GM12864 (cell line): ENCODE data around the gene ZNF467.

ENCODE experiments used
- DNase-seq: peaks from one replicate; pipeline ENCODE4 v3.0.0-alpha.2; 2011; ENCODE audit warnings: low read depth
- H3K4me3 ChIP-seq: 2 replicates; pipeline ENCODE4 v1.5.1; 2011; ENCODE audit warnings: mild to moderate bottlenecking, low read depth, low read length, control low read depth
- TF ChIP-seq, protein P1 (sequence below): IDR thresholded peaks from 2 replicates; pipeline ENCODE4 v1.5.1; 2011; ENCODE audit warnings: low read depth, mild to moderate bottlenecking, moderate library complexity, low read length, control low read depth, inconsistent platforms; ENCODE audit errors: missing control alignments

Gene ZNF467

GRCh38 chr7:149766135-149766675 lies 7.2 kb downstream of the ZNF467 start:
- no peak overlapping the region for H3K4me3 ChIP-seq
- DNase-seq = no peak
- TF ChIP-seq, protein P1, sequence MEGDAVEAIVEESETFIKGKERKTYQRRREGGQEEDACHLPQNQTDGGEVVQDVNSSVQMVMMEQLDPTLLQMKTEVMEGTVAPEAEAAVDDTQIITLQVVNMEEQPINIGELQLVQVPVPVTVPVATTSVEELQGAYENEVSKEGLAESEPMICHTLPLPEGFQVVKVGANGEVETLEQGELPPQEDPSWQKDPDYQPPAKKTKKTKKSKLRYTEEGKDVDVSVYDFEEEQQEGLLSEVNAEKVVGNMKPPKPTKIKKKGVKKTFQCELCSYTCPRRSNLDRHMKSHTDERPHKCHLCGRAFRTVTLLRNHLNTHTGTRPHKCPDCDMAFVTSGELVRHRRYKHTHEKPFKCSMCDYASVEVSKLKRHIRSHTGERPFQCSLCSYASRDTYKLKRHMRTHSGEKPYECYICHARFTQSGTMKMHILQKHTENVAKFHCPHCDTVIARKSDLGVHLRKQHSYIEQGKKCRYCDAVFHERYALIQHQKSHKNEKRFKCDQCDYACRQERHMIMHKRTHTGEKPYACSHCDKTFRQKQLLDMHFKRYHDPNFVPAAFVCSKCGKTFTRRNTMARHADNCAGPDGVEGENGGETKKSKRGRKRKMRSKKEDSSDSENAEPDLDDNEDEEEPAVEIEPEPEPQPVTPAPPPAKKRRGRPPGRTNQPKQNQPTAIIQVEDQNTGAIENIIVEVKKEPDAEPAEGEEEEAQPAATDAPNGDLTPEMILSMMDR = no peak

- no peak overlapping the region for H3K4me3 ChIP-seq
- TF ChIP-seq, protein P1 = no peak
These were observed 7.8 kb downstream of the ZNF467 start for GRCh38 chr7:149765399-149766121.

GRCh38 chr7:149764481-149765398 lies 8.6 kb downstream of the ZNF467 start:
- TF ChIP-seq, protein P1 = no peak
- H3K4me3 ChIP-seq = no peak overlapping the region
- no peak for DNase-seq

More at GRCh38 chr7:149765399-149766121, 7.8 kb downstream of the ZNF467 start:
- no peak for DNase-seq

DNA sequence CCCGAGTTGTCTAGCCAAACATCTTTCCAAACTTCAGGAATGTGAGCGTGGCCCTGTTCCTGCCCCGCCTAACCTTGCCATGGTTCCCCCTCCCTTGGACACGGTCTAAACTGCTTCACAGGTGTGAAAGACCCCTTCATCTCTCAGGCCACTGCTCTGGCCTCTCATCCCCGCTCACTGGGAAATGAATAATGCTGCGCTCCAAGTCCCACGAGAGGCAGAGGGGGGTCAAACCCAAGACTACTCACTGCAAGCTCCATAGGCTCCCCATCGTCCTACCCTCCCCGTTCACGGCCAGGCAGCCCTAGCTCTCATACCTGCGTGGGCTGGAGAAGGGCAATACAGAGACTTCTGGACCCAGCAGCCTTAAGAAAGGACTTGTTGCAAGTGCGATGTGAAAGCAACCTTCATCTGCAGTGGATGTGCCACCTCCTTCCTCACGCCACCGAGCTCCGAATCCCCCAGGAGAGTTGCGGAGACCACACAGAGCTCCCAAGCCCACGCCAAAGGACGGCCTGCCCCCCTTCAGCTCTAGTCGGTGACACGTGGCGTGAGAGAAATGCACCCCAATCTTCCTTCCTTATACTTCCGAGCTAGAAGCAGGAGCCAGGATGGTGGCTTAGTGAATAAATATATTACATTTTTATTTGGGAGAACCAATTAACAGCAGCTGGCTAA lies 9.7 kb downstream of the ZNF467 start:
- TF ChIP-seq, protein P1 = no peak
- DNase-seq = no peak
- H3K4me3 ChIP-seq = no peak overlapping the region

DNA sequence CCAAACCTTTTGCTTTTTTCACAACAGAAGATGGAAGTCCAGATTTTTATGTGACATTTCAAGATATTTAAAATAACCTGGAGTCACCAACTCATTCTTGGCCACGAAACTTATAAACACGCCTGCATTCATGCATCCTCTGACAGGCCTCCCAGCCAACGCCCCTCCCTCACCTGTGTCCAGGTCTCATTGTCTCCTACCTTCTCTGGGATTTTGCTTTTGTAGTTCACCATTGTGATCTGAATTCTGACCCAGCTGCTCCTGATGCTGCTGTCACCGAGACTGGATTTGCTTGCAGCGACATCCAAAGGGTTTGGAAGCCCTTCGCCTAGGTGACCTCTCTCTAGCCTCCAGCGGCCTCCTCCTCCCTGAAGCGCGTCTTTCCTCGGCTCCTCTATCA lies 10.8 kb downstream of the ZNF467 start:
- no peak overlapping the region for H3K4me3 ChIP-seq
- no peak for DNase-seq
- TF ChIP-seq, protein P1 = no peak

DNA sequence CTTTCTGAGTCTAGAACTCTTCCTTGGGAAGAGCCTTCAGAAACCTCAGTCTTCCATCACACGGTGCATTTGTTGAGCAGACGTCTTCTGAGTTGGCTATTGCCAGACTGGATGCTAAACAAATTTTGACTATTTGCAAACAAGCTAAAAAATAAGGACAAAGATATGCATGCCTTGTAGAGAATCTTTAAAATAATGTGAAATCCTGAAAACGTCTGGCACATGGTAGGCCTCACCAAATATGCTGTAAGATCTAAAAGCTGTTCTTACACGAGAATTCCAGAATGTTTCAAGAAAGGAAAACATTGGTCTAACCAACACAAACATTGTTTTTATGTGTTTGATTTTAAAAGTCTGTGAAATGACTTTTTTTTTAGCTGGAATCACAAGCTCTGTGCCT lies 11.3 kb downstream of the ZNF467 start:
- TF ChIP-seq, protein P1 = no peak
- no peak overlapping the region for H3K4me3 ChIP-seq
- no peak for DNase-seq
